ENCODE data around the gene NXPH2. TPM values are rescaled to one million over a fixed set of nuclear protein-coding genes. Genes with fewer than 3 reads are reported as not detected.

The NXPH2 gene
- total RNA-seq, 2 donors from 2014 or later: not detected

DNA sequence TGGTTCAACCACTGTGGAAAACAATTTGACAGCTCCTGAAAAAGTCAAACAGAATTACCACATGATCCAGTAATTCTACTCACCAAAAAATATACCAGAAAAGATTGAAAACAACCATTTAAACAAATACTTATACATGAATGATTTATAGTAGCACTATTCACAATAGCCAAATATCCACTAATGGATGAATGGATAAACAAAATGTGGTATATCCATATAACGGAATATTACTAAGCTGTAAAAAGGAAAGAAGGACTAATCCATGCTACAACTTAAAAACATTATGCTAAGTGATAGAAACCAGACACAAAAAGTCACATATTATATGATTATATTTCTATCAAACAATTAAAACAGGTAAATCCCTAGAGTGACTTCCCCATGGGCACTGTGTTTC lies 147.1 kb downstream of the NXPH2 start:
- H3K27ac ChIP-seq: no peak overlapping the region
- peaks cover 10% of the 10 kb centered on the region for H3K9me3 ChIP-seq
- no peak overlapping the region for H3K4me3 ChIP-seq
- TF ChIP-seq, protein P1, sequence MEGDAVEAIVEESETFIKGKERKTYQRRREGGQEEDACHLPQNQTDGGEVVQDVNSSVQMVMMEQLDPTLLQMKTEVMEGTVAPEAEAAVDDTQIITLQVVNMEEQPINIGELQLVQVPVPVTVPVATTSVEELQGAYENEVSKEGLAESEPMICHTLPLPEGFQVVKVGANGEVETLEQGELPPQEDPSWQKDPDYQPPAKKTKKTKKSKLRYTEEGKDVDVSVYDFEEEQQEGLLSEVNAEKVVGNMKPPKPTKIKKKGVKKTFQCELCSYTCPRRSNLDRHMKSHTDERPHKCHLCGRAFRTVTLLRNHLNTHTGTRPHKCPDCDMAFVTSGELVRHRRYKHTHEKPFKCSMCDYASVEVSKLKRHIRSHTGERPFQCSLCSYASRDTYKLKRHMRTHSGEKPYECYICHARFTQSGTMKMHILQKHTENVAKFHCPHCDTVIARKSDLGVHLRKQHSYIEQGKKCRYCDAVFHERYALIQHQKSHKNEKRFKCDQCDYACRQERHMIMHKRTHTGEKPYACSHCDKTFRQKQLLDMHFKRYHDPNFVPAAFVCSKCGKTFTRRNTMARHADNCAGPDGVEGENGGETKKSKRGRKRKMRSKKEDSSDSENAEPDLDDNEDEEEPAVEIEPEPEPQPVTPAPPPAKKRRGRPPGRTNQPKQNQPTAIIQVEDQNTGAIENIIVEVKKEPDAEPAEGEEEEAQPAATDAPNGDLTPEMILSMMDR (IDR thresholded peaks at IDR 0.05): no peak
- H3K27me3 ChIP-seq (replicated peaks; ENCODE audit: insufficient read depth): no peaks in the 10 kb centered on the region
- no peaks in the 10 kb centered on the region for H3K4me1 ChIP-seq (ENCODE audit: control insufficient read depth in 1 of 2, low read depth in 2 of 2)
- no peak for DNase-seq (ENCODE audit: low spot score)
- H3K36me3 ChIP-seq: no peaks in the 10 kb centered on the region
- no peak for ATAC-seq (ENCODE audit: insufficient number of reproducible peaks, low FRiP score, low read depth)

DNA sequence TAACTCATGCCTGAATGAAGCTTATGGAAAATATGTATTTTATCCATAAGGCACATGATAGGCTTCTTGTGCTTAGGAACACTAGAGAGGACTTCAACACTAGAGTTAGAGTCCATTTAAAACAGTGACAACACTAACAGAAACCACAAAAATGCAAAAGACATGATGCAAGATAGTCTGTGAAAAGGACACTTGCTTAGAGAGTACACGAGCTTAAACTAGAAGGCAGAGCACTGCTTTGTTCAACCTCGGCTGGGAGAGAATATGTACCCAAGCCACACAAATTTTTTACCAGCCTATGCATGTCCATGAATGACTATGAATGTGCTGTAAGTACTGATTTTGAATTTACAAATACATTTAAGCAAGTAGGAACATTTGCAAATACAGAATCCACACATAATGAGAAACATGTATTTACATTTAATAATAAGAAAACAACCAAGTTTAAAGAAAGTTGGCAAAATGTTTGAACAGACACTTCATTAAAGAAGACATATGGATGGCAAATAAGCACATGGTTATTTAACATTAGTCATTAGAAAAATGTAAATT lies 148.0 kb downstream of the NXPH2 start:
- no peaks in the 10 kb centered on the region for H3K4me1 ChIP-seq (ENCODE audit: control insufficient read depth in 1 of 2, low read depth in 2 of 2)
- DNase-seq (ENCODE audit: low spot score) (no peak), ATAC-seq (ENCODE audit: insufficient number of reproducible peaks, low FRiP score, low read depth) (no peak)
- no peak overlapping the region for H3K4me3 ChIP-seq
- no peaks in the 10 kb centered on the region for H3K27me3 ChIP-seq (replicated peaks; ENCODE audit: insufficient read depth)
- no peaks in the 10 kb centered on the region for H3K36me3 ChIP-seq
- H3K9me3 ChIP-seq: peaks cover 10% of the 10 kb centered on the region
- TF ChIP-seq, protein P1 (IDR thresholded peaks at IDR 0.05): no peak
- H3K27ac ChIP-seq: no peak overlapping the region

DNA sequence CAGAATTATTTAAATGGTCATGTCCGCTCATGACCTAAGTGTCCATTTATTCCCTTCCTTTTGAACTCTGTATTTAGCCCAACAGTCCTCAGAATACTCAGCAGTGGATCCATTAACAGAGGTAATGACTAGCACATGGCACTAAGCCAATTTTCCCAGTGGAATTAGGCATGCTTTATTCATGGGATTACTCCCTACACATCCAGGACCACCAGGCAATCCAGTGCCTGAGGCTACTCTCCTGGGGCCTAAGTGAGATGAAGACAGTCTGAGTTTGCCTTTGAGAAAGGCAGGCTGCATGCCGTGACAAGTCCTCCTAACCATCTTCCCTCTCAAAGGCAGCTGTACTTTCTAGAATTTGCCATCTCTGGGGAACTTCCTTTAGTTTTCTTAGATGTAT lies 150.0 kb downstream of the NXPH2 start:
- H3K4me3 ChIP-seq: no peak overlapping the region
- peaks cover 10% of the 10 kb centered on the region for H3K9me3 ChIP-seq
- DNase-seq (ENCODE audit: low spot score): no peak
- TF ChIP-seq, protein P1 (IDR thresholded peaks at IDR 0.05): no peak
- H3K36me3 ChIP-seq: no peaks in the 10 kb centered on the region
- no peak for ATAC-seq (ENCODE audit: insufficient number of reproducible peaks, low FRiP score, low read depth)
- H3K27me3 ChIP-seq (replicated peaks; ENCODE audit: insufficient read depth): no peaks in the 10 kb centered on the region
- no peak overlapping the region for H3K27ac ChIP-seq
- no peaks in the 10 kb centered on the region for H3K4me1 ChIP-seq (ENCODE audit: control insufficient read depth in 1 of 2, low read depth in 2 of 2)

DNA sequence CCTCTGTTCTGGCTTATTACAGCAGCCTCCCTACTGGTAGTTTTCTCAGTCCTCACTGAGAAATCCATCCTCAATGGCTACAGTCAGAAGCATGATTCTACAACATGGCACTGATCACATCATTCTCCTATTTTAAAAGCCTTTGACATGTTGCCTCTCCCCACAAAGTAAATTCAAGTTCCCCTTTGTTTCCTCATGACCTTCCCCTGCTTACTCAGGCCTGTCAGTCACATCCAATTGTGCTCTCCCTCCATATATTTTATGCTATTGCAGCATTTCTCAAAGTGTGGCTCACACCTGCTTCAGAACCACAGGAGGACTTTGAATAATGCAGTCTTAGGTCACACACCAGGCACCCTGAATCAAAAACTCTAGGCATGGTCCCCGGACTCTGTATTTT lies 154.0 kb downstream of the NXPH2 start:
- Histone ChIP-seq H3K9me3 (no peaks in the 10 kb centered on the region), H3K4me1 (ENCODE audit: control insufficient read depth in 1 of 2, low read depth in 2 of 2) (no peaks in the 10 kb centered on the region), H3K27me3 (replicated peaks; ENCODE audit: insufficient read depth) (no peaks in the 10 kb centered on the region), H3K27ac (no peak overlapping the region), H3K4me3 (no peak overlapping the region), H3K36me3 (no peaks in the 10 kb centered on the region)
- TF ChIP-seq, protein P1 (IDR thresholded peaks at IDR 0.05): no peak
- DNase-seq (ENCODE audit: low spot score): no peak
- no peak for ATAC-seq (ENCODE audit: insufficient number of reproducible peaks, low FRiP score, low read depth)

DNA sequence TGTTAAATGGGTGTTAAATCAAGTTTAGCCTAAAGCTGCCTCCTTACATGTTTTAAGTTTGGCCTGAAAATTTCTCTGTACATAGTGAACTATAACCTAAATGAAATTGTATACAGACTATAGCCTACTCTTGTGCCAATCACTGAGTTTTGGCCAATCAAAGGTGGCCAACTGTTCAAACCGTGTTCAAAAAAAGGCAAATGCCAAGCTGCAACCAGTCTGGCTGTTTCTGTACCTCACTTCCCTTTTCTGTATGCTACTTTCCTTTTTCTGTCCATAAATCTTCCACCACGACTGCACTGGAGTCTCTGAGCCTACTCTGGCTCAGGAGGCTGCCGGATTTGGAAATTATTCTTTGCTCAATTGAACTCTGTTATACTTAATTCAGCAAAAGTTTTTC lies 157.6 kb downstream of the NXPH2 start:
- ATAC-seq (ENCODE audit: insufficient number of reproducible peaks, low FRiP score, low read depth): no peak
- H3K27me3 ChIP-seq (replicated peaks; ENCODE audit: insufficient read depth): no peaks in the 10 kb centered on the region
- no peaks in the 10 kb centered on the region for H3K36me3 ChIP-seq
- H3K27ac ChIP-seq: no peak overlapping the region
- no peak for DNase-seq (ENCODE audit: low spot score)
- H3K4me1 ChIP-seq (ENCODE audit: control insufficient read depth in 1 of 2, low read depth in 2 of 2): no peaks in the 10 kb centered on the region
- TF ChIP-seq, protein P1 (IDR thresholded peaks at IDR 0.05): no peak
- H3K4me3 ChIP-seq: no peak overlapping the region
- no peaks in the 10 kb centered on the region for H3K9me3 ChIP-seq

Measured in thoracic aorta (tissue), 2 donors.